Right lobe of liver (tissue), 4 donors: ENCODE measurements around the gene SLCO2A1.

Experiments
- POLR2A ChIP-seq: fragments of 450-650 bp; IDR thresholded peaks from one replicate; pipeline ENCODE4 v1.6.1; 2017; ENCODE audit warnings: antibody characterized with exemption, mild to moderate bottlenecking
- TF ChIP-seq, protein P1 (sequence below), 4 donors: fragments of 200-600 bp in 3 of 4; fragments of 450-650 bp in 1 of 4; IDR thresholded peaks; one replicate each; pipeline versions ENCODE4 v1.5.1 to v1.8.0; 2016 to 2022; ENCODE audit warnings: antibody characterized with exemption in 4 of 4, mild to moderate bottlenecking in 2 of 4
- donor health status: DM: no; HTN: no; CAD: no.
- donor health status: DM: no; HTN: no; CAD: no.
- donor health status: DM: no; HTN: yes; CAD: no.

DNA sequence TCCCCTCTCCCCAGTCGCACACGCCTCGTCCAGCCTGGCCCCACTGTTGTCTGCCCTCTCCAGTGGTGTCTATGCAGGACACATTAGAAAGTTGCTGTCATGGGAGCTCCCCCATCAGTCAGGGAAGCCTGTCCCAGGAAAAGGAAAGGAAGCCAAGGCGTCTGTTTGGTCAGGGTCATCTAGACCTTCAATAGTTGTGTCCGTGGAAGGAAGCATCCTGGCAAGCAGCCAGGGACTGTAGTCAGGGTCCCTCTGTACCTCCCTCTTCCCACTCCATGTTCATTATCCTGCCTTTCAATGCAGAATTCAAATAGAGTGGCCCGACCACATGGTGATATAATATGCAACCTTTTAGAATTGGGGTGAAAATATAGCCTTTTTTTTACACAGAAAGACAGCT is 73.4 kb downstream of the SLCO2A1 start:
- TF ChIP-seq, protein P1, sequence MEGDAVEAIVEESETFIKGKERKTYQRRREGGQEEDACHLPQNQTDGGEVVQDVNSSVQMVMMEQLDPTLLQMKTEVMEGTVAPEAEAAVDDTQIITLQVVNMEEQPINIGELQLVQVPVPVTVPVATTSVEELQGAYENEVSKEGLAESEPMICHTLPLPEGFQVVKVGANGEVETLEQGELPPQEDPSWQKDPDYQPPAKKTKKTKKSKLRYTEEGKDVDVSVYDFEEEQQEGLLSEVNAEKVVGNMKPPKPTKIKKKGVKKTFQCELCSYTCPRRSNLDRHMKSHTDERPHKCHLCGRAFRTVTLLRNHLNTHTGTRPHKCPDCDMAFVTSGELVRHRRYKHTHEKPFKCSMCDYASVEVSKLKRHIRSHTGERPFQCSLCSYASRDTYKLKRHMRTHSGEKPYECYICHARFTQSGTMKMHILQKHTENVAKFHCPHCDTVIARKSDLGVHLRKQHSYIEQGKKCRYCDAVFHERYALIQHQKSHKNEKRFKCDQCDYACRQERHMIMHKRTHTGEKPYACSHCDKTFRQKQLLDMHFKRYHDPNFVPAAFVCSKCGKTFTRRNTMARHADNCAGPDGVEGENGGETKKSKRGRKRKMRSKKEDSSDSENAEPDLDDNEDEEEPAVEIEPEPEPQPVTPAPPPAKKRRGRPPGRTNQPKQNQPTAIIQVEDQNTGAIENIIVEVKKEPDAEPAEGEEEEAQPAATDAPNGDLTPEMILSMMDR (IDR thresholded peaks at IDR 0.05) = no peak
- no peak for TF ChIP-seq POLR2A
